Natural killer cell (primary cell): ENCODE data around the gene NCAM2. TPM values are rescaled to one million over a fixed set of nuclear protein-coding genes. Genes with fewer than 3 reads are reported as not detected.

ENCODE experiments used
- ATAC-seq, 3 donors: fragments of 150-1000 bp in 2 of 3; fragments of 200-7000 bp in 1 of 3; cut with Tn5 transposase; 1 replicate in 1 of 3; 2 replicates in 2 of 3; pipeline ENCODE4 v1.10.0; 2021; ENCODE audit warnings: mild to moderate bottlenecking in 2 of 3, moderate library complexity in 2 of 3
- DNase-seq, 2 donors: peaks; one replicate each; pipeline versions ENCODE4 v3.0.0 to v3.0.0-alpha.2; 2013 to 2021; ENCODE audit warnings: mixed read lengths in 1 of 2
- H3K27ac ChIP-seq: one replicate; pipeline ENCODE4 v1.5.1; 2013; ENCODE audit warnings: mild to moderate bottlenecking, low read length
- H3K27me3 ChIP-seq: one replicate; pipeline ENCODE4 v1.6.1; 2013; ENCODE audit warnings: low read length; ENCODE audit not compliant: control insufficient read depth, insufficient read depth
- H3K36me3 ChIP-seq: one replicate; pipeline ENCODE4 v1.6.1; 2013; ENCODE audit warnings: low read length; ENCODE audit not compliant: control insufficient read depth, insufficient read depth
- H3K4me1 ChIP-seq: one replicate; pipeline ENCODE4 v1.6.1; 2013; ENCODE audit warnings: low read length; ENCODE audit not compliant: control insufficient read depth, insufficient read depth
- H3K4me3 ChIP-seq: one replicate; pipeline ENCODE4 v1.5.1; 2013; ENCODE audit warnings: low read length
- H3K9me3 ChIP-seq: one replicate; pipeline ENCODE4 v1.6.1; 2013; ENCODE audit warnings: low read length; ENCODE audit not compliant: control insufficient read depth, insufficient read depth
- H3K27ac Mint-ChIP-seq, 2 donors: one replicate each; pipeline ENCODE4 v1.8.0; 2022; ENCODE audit warnings: mild to moderate bottlenecking in 2 of 2, mixed read lengths in 2 of 2, moderate library complexity in 1 of 2
- H3K27me3 Mint-ChIP-seq, 2 donors: one replicate each; pipeline ENCODE4 v1.8.0; 2022; ENCODE audit warnings: low read depth in 2 of 2, mixed read lengths in 2 of 2
- H3K36me3 Mint-ChIP-seq: one replicate; pipeline ENCODE4 v1.8.0; 2022; ENCODE audit warnings: mixed read lengths
- H3K4me1 Mint-ChIP-seq, 2 donors: one replicate each; pipeline ENCODE4 v1.8.0; 2022; ENCODE audit warnings: mixed read lengths in 2 of 2
- H3K4me3 Mint-ChIP-seq: one replicate; pipeline ENCODE4 v1.8.0; 2022; ENCODE audit warnings: mild to moderate bottlenecking, moderate library complexity, mixed read lengths
- H3K9me3 Mint-ChIP-seq, 2 donors: one replicate each; pipeline ENCODE4 v1.8.0; 2022; ENCODE audit warnings: mixed read lengths in 2 of 2
- CTCF ChIP-seq: fragments of 200-600 bp; IDR thresholded peaks from one replicate; pipeline ENCODE4 v1.8.0; 2022; ENCODE audit warnings: antibody characterized with exemption
- WGBS: methylation state at CpG from one replicate; pipeline ENCODE4 v1.1.7; 2013; ENCODE audit warnings: missing lambda C conversion rate; ENCODE audit not compliant: insufficient coverage; 5-methylcytosine and 5-hydroxymethylcytosine counted together
- intact Hi-C: fragments of 100-400 bp; cut with micrococcal nuclease; formaldehyde crosslinking; loops from one replicate; pipeline ENCODE4 v1.14.2; 2022
- total RNA-seq, 4 donors: library from RNA; stranded (reverse); fragments of 120-200 nt in 1 of 4; gene quantifications; one replicate each; pipeline versions ENCODE4 v1.2.3 to v1.2.4, GENCODE V29; 2013 to 2022

NCAM2 gene
- total RNA-seq, 3 donors from 2014 or later (not counting 1 experiment from before 2014, with no cell fraction given), result not detected

- no CpG with 5 or more reads among the region's 3 CpGs for WGBS
- H3K4me1 ChIP-seq, result no peaks in the 10 kb centered on the region
- H3K36me3 ChIP-seq, result no peaks in the 10 kb centered on the region
- Mint-ChIP-seq H3K4me3 (no peak overlapping the region), H3K4me1 (no peaks in the 10 kb centered on the region), H3K9me3 (peaks cover 2 to 4% of the 10 kb centered on the region in 2 donors), H3K36me3 (no peaks in the 10 kb centered on the region), H3K27me3 (no peaks in the 10 kb centered on the region), H3K27ac (no peak overlapping the region)
- no peak overlapping the region for H3K4me3 ChIP-seq
- ATAC-seq, result no peak
- intact Hi-C loops, result no loop called here
- no peak overlapping the region for H3K27ac ChIP-seq
- H3K9me3 ChIP-seq, result no peaks in the 10 kb centered on the region
- TF ChIP-seq CTCF, result no peak
- DNase-seq, result no peak
- H3K27me3 ChIP-seq, result no peaks in the 10 kb centered on the region
Observed at GRCh38 chr21:21010228-21010627, 12.0 kb downstream of the NCAM2 start.

GRCh38 chr21:21010698-21011097 is 12.5 kb downstream of the NCAM2 start:
- WGBS, result 75% methylated on average over 2 of the region's 3 CpGs
- Histone ChIP-seq H3K27me3 (no peaks in the 10 kb centered on the region), H3K4me3 (no peak overlapping the region), H3K27ac (no peak overlapping the region), H3K9me3 (no peaks in the 10 kb centered on the region), H3K4me1 (no peaks in the 10 kb centered on the region), H3K36me3 (no peaks in the 10 kb centered on the region)
- intact Hi-C loops, result no loop called here
- no peak overlapping the region for H3K4me3 Mint-ChIP-seq
- DNase-seq, result no peak
- H3K36me3 Mint-ChIP-seq, result no peaks in the 10 kb centered on the region
- peaks cover 2 to 4% of the 10 kb centered on the region in 2 donors for H3K9me3 Mint-ChIP-seq
- no peak overlapping the region for H3K27ac Mint-ChIP-seq
- TF ChIP-seq CTCF, result no peak
- ATAC-seq, result no peak
- H3K27me3 Mint-ChIP-seq, result no peaks in the 10 kb centered on the region
- no peaks in the 10 kb centered on the region for H3K4me1 Mint-ChIP-seq

- H3K36me3 Mint-ChIP-seq, result no peaks in the 10 kb centered on the region
- WGBS, result 11% methylated on average over 1 of the region's 1 CpG
- ATAC-seq (no peak), DNase-seq (no peak)
- H3K9me3 ChIP-seq, result no peaks in the 10 kb centered on the region
- no peak for TF ChIP-seq CTCF
- H3K9me3 Mint-ChIP-seq, result peaks cover 2 to 6% of the 10 kb centered on the region in 2 donors
- no peak overlapping the region for H3K27ac ChIP-seq
- intact Hi-C loops, result no loop called here
- H3K4me1 ChIP-seq, result no peaks in the 10 kb centered on the region
- H3K27ac Mint-ChIP-seq, result no peak overlapping the region
- H3K27me3 Mint-ChIP-seq, result no peaks in the 10 kb centered on the region
- H3K4me3 Mint-ChIP-seq, result no peak overlapping the region
- H3K36me3 ChIP-seq, result no peaks in the 10 kb centered on the region
- H3K4me1 Mint-ChIP-seq, result no peaks in the 10 kb centered on the region
- H3K27me3 ChIP-seq, result no peaks in the 10 kb centered on the region
- no peak overlapping the region for H3K4me3 ChIP-seq
Observed at GRCh38 chr21:21018821-21019220, 20.6 kb downstream of the NCAM2 start.

GRCh38 chr21:21019681-21020080 is 21.5 kb downstream of the NCAM2 start:
- Histone ChIP-seq H3K9me3 (no peaks in the 10 kb centered on the region), H3K4me3 (no peak overlapping the region), H3K36me3 (no peaks in the 10 kb centered on the region), H3K27ac (no peak overlapping the region), H3K4me1 (no peaks in the 10 kb centered on the region), H3K27me3 (no peaks in the 10 kb centered on the region)
- Mint-ChIP-seq H3K4me1 (no peaks in the 10 kb centered on the region), H3K36me3 (no peaks in the 10 kb centered on the region), H3K27me3 (no peaks in the 10 kb centered on the region), H3K4me3 (no peak overlapping the region), H3K27ac (no peak overlapping the region), H3K9me3 (peaks cover under 1 to 5% of the 10 kb centered on the region in 2 donors)
- no peak for DNase-seq
- TF ChIP-seq CTCF, result no peak
- no peak for ATAC-seq
- 95% methylated on average over 1 of the region's 4 CpGs for WGBS
- intact Hi-C loops, result no loop called here
